Neuronal stem cell (in vitro differentiated cells): ENCODE results near the gene FYN.

ENCODE experiments used
- DNase-seq: peaks from one replicate; pipeline ENCODE4 v3.0.0-alpha.2; 2013; ENCODE audit warnings: low spot score
- H2AFZ ChIP-seq: one replicate; pipeline ENCODE4 v1.6.1; 2013; ENCODE audit warnings: mild to moderate bottlenecking, low read length, inconsistent platforms
- H2AK5ac ChIP-seq: 2 replicates; pipeline ENCODE4 v1.6.1; 2013; ENCODE audit warnings: low read depth, mild to moderate bottlenecking, inconsistent platforms, low read length, moderate library complexity, mixed read lengths
- H2BK120ac ChIP-seq: 2 replicates; pipeline ENCODE4 v1.6.1; 2013; ENCODE audit warnings: low read depth, mild to moderate bottlenecking, inconsistent platforms, low read length, moderate library complexity, mixed read lengths
- H2BK12ac ChIP-seq: one replicate; pipeline ENCODE4 v1.6.1; 2013; ENCODE audit warnings: low read length, inconsistent platforms
- H2BK15ac ChIP-seq: 2 replicates; pipeline ENCODE4 v1.6.1; 2013; ENCODE audit warnings: mild to moderate bottlenecking, low read length, inconsistent platforms, mixed read lengths
- H2BK5ac ChIP-seq: one replicate; pipeline ENCODE4 v1.6.1; 2013; ENCODE audit warnings: inconsistent platforms, mild to moderate bottlenecking, low read length, moderate library complexity
- H3K14ac ChIP-seq: one replicate; pipeline ENCODE4 v1.6.1; 2013; ENCODE audit warnings: low read length, inconsistent platforms
- H3K18ac ChIP-seq: 2 replicates; pipeline ENCODE4 v1.6.1; 2013; ENCODE audit warnings: low read length, inconsistent platforms
- H3K23ac ChIP-seq: 2 replicates; pipeline ENCODE4 v1.6.1; 2013; ENCODE audit warnings: low read depth, mild to moderate bottlenecking, mixed read lengths, low read length, inconsistent platforms; ENCODE audit not compliant: poor library complexity
- H3K27ac ChIP-seq: replicated peaks from 3 replicates; pipeline ENCODE4 v1.5.1; 2013; ENCODE audit warnings: low read length, inconsistent platforms
- H3K27me3 ChIP-seq, 3 experiments: 2 replicates each; pipeline ENCODE4 v1.6.1; 2013; ENCODE audit warnings: low read length in 3 of 3, mild to moderate bottlenecking in 2 of 3, inconsistent platforms in 1 of 3, low read depth in 1 of 3, mixed read lengths in 1 of 3, moderate library complexity in 1 of 3; ENCODE audit not compliant: control insufficient read depth in 3 of 3, insufficient read depth in 3 of 3
- H3K36me3 ChIP-seq, 2 donors: replicated peaks in 1 of 2; 2 replicates each; pipeline ENCODE4 v1.6.1; 2013; ENCODE audit warnings: low read length in 2 of 2; ENCODE audit not compliant: control insufficient read depth in 2 of 2, insufficient read depth in 2 of 2
- H3K4ac ChIP-seq: 2 replicates; pipeline ENCODE4 v1.6.1; 2013; ENCODE audit warnings: inconsistent platforms, mild to moderate bottlenecking, low read length, moderate library complexity
- H3K4me1 ChIP-seq, 2 donors: 1 replicate in 1 of 2; 2 replicates in 1 of 2; pipeline ENCODE4 v1.6.1; 2013; ENCODE audit warnings: low read length in 2 of 2, low read depth in 1 of 2; ENCODE audit not compliant: control insufficient read depth in 2 of 2, insufficient read depth in 1 of 2
- H3K4me2 ChIP-seq: one replicate; pipeline ENCODE4 v1.6.1; 2013; ENCODE audit warnings: mild to moderate bottlenecking, low read length, inconsistent platforms; ENCODE audit not compliant: insufficient read depth, poor library complexity, severe bottlenecking
- H3K4me3 ChIP-seq, 2 donors: 2 replicates each; pipeline ENCODE4 v1.5.1; 2013; ENCODE audit warnings: low read length in 2 of 2, mild to moderate bottlenecking in 2 of 2, inconsistent platforms in 1 of 2, moderate library complexity in 1 of 2
- H3K79me1 ChIP-seq: one replicate; pipeline ENCODE4 v1.6.1; 2013; ENCODE audit warnings: low read depth, mild to moderate bottlenecking, inconsistent platforms, low read length, moderate library complexity
- H3K9ac ChIP-seq: one replicate; pipeline ENCODE4 v1.6.1; 2013; ENCODE audit warnings: mild to moderate bottlenecking, low read depth, low read length, inconsistent platforms; ENCODE audit not compliant: poor library complexity
- H3K9me3 ChIP-seq, 2 donors: replicated peaks in 1 of 2; 2 replicates each; pipeline versions ENCODE3 to v1.6.1; 2013; ENCODE audit warnings: low read length in 2 of 2, mild to moderate bottlenecking in 2 of 2, inconsistent platforms in 1 of 2, low read depth in 1 of 2, mixed read lengths in 1 of 2, moderate library complexity in 1 of 2; ENCODE audit not compliant: control insufficient read depth in 2 of 2, insufficient read depth in 1 of 2
- H4K8ac ChIP-seq: one replicate; pipeline ENCODE4 v1.6.1; 2013; ENCODE audit warnings: low read depth, mild to moderate bottlenecking, inconsistent platforms, low read length, moderate library complexity
- H4K91ac ChIP-seq: one replicate; pipeline ENCODE4 v1.6.1; 2013; ENCODE audit warnings: low read length, low read depth, mild to moderate bottlenecking, inconsistent platforms; ENCODE audit not compliant: poor library complexity
- WGBS, 2 donors: extraction: QIAGEN DNeasy Blood & Tissue Kit; methylation state at CpG; one replicate each; pipeline ENCODE4 v1.1.7; 2013; ENCODE audit warnings: missing lambda C conversion rate in 2 of 2, mixed read lengths in 1 of 2; ENCODE audit not compliant: insufficient read length in 2 of 2, insufficient replicate concordance in 1 of 2; ENCODE audit errors: extremely low coverage in 2 of 2; 5-methylcytosine and 5-hydroxymethylcytosine counted together

FYN gene

GRCh38 chr6:111899531-111899930 lies 26.3 kb upstream of the FYN start:
- Histone ChIP-seq H3K79me1 (no peaks in the 10 kb centered on the region), H2BK12ac (no peak overlapping the region), H3K36me3 (no peaks in the 10 kb centered on the region), H3K9me3 (no peaks in the 10 kb centered on the region), H3K23ac (no peak overlapping the region), H3K27ac (no peak overlapping the region), H2AFZ (no peak overlapping the region), H3K4me1 (peaks cover 0 to 3% of the 10 kb centered on the region in 2 donors), H3K18ac (no peak overlapping the region), H3K4me3 (no peak overlapping the region), H2BK15ac (no peak overlapping the region), H2BK120ac (no peak overlapping the region), H2AK5ac (no peak overlapping the region), H3K4me2 (no peak overlapping the region), H2BK5ac (no peak overlapping the region), H4K8ac (no peak overlapping the region), H3K9ac (no peak overlapping the region), H3K27me3 (no peaks in the 10 kb centered on the region), H3K14ac (no peak overlapping the region), H4K91ac (no peak overlapping the region), H3K4ac (no peak overlapping the region)
- no peak for DNase-seq
- WGBS, 2 donors = no CpG with 5 or more reads among the region's 3 CpGs

DNA sequence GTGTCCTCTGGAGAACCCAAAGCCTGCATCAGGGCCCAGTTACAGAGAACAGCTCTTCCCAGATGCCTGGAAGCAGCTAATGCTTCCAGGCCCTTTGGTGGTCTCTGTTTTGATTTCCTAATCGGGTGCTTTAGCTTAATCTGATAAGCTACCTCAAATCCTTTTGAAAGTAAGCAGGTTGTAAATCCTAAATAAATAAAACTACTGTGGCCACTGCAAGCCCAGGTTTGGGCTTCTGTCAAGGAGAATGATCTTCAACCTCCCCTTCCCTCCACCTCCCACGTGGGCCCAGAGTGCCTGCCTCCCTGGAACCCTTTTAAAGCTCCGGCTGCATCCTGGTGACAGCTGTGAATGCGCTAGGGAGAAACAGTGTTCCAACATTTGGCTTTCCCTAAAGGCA lies 25.2 kb upstream of the FYN start:
- Histone ChIP-seq H3K27ac (no peak overlapping the region), H3K9me3 (no peaks in the 10 kb centered on the region), H2BK15ac (no peak overlapping the region), H4K91ac (no peak overlapping the region), H4K8ac (no peak overlapping the region), H2BK120ac (no peak overlapping the region), H3K23ac (no peak overlapping the region), H3K27me3 (no peaks in the 10 kb centered on the region), H3K18ac (no peak overlapping the region), H3K79me1 (no peaks in the 10 kb centered on the region), H3K9ac (no peak overlapping the region), H3K36me3 (no peaks in the 10 kb centered on the region), H3K4ac (no peak overlapping the region), H3K14ac (no peak overlapping the region), H3K4me1 (peaks cover 0 to 3% of the 10 kb centered on the region in 2 donors), H2AK5ac (no peak overlapping the region), H2BK12ac (no peak overlapping the region), H2BK5ac (no peak overlapping the region), H2AFZ (no peak overlapping the region), H3K4me2 (no peak overlapping the region), H3K4me3 (no peak overlapping the region)
- DNase-seq = no peak
- no CpG with 5 or more reads among the region's 4 CpGs for WGBS, 2 donors

DNA sequence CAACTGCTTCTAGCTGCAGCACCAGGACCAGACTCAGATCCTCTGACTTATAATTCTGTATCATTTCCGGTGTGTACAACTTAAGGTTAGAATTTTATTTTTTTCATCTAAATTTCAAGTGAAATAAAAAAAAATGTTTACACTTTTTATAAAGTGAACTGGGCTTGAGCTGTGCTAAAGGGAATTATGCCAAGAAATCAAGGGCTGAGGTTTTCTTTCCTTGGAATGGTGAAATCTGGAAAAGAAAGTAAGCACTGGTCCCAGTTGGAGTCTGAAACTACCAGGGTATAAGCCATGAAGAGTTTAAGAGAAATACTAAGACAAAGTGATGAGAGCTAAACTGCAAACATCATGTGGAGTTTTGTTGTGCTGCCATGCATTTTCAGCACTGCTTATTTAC lies 21.7 kb upstream of the FYN start:
- Histone ChIP-seq H3K27ac (no peak overlapping the region), H3K4me1 (peaks cover 0 to 5% of the 10 kb centered on the region in 2 donors), H3K9ac (no peak overlapping the region), H3K14ac (no peak overlapping the region), H2BK120ac (no peak overlapping the region), H3K4ac (no peak overlapping the region), H3K36me3 (no peaks in the 10 kb centered on the region), H3K23ac (no peak overlapping the region), H3K27me3 (no peaks in the 10 kb centered on the region), H2AFZ (no peak overlapping the region), H3K4me3 (no peak overlapping the region), H3K18ac (no peak overlapping the region), H4K8ac (no peak overlapping the region), H3K79me1 (no peaks in the 10 kb centered on the region), H3K4me2 (no peak overlapping the region), H2BK15ac (no peak overlapping the region), H4K91ac (no peak overlapping the region), H3K9me3 (no peaks in the 10 kb centered on the region), H2BK5ac (no peak overlapping the region), H2BK12ac (no peak overlapping the region), H2AK5ac (no peak overlapping the region)
- DNase-seq = no peak
- no CpG with 5 or more reads among the region's 1 CpG for WGBS, 2 donors

DNA sequence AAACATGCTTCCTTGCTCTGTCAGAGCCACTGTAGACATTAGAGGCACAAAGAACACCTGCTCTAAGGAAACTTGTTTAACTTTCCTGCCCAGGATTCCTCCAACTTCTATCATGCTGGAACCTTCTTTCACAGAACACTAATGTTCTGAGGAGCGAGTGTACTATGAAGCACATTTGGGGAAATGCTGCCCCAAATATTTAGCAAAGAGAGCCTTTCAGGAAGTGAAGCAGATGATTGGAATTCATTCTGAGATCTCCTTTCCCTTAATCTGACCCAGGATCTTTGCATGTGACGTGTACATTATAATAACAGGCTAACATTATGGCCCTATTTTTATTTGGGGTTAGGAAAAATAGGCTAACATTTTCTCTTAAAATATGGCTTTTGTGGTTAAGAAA lies 21.0 kb upstream of the FYN start:
- no peak overlapping the region for H2BK5ac ChIP-seq
- no peak overlapping the region for H3K4ac ChIP-seq
- H3K14ac ChIP-seq = no peak overlapping the region
- no peak overlapping the region for H4K8ac ChIP-seq
- no peak for DNase-seq
- no peak overlapping the region for H4K91ac ChIP-seq
- H3K23ac ChIP-seq = no peak overlapping the region
- H3K4me2 ChIP-seq = no peak overlapping the region
- WGBS, 2 donors = no CpG with 5 or more reads among the region's 2 CpGs
- H2BK120ac ChIP-seq = no peak overlapping the region
- no peak overlapping the region for H2AFZ ChIP-seq
- no peak overlapping the region for H3K18ac ChIP-seq
- no peak overlapping the region for H3K27ac ChIP-seq
- no peaks in the 10 kb centered on the region for H3K79me1 ChIP-seq
- no peaks in the 10 kb centered on the region for H3K27me3 ChIP-seq
- H2BK15ac ChIP-seq = no peak overlapping the region
- no peaks in the 10 kb centered on the region for H3K36me3 ChIP-seq
- H2BK12ac ChIP-seq = no peak overlapping the region
- H3K9ac ChIP-seq = no peak overlapping the region
- H3K4me3 ChIP-seq = no peak overlapping the region
- H3K4me1 ChIP-seq = peaks cover 0 to 9% of the 10 kb centered on the region in 2 donors
- H3K9me3 ChIP-seq = no peaks in the 10 kb centered on the region
- no peak overlapping the region for H2AK5ac ChIP-seq
